Parathyroid adenoma (tissue), 2 donors: Measurements from ENCODE around the gene LAMA4.

Experiments
- H2AFZ ChIP-seq: fragments of 300-600 bp; sonication (generic); one replicate; pipeline ENCODE4 v1.7.0; 2017; ENCODE audit warnings: antibody characterized with exemption, mild to moderate bottlenecking
- H3K27ac ChIP-seq: fragments of 300-600 bp; sonication (generic); one replicate; pipeline ENCODE4 v1.7.0; 2017
- H3K27me3 ChIP-seq: fragments of 300-600 bp; sonication (generic); one replicate; pipeline ENCODE4 v1.7.0; 2017; ENCODE audit warnings: low read length; ENCODE audit not compliant: control insufficient read depth, insufficient read depth
- H3K36me3 ChIP-seq: fragments of 300-600 bp; sonication (generic); one replicate; pipeline ENCODE4 v1.7.0; 2017; ENCODE audit warnings: low read length; ENCODE audit not compliant: control insufficient read depth, insufficient read depth
- H3K4me1 ChIP-seq: fragments of 300-600 bp; sonication (generic); one replicate; pipeline ENCODE4 v1.7.0; 2017; ENCODE audit warnings: control low read depth
- H3K4me2 ChIP-seq: fragments of 300-600 bp; sonication (generic); one replicate; pipeline ENCODE4 v1.7.0; 2017; ENCODE audit warnings: low read length
- H3K4me3 ChIP-seq: fragments of 300-600 bp; sonication (generic); one replicate; pipeline ENCODE4 v1.7.0; 2017; ENCODE audit warnings: low read depth, low read length
- H3K79me2 ChIP-seq: fragments of 300-600 bp; sonication (generic); one replicate; pipeline ENCODE4 v1.7.0; 2017; ENCODE audit warnings: control low read depth
- H3K9ac ChIP-seq: fragments of 300-600 bp; sonication (generic); one replicate; pipeline ENCODE4 v1.7.0; 2017; ENCODE audit warnings: mild to moderate bottlenecking
- H3K9me3 ChIP-seq: fragments of 300-600 bp; sonication (generic); one replicate; pipeline ENCODE4 v1.7.0; 2017; ENCODE audit warnings: low read length; ENCODE audit not compliant: control insufficient read depth
- CTCF ChIP-seq: fragments of 300-600 bp; sonication (generic); IDR thresholded peaks from one replicate; pipeline ENCODE4 v1.7.0; 2017; ENCODE audit warnings: antibody characterized with exemption, mild to moderate bottlenecking
- donor health status: primary hyperparathyroidism.

LAMA4 gene

GRCh38 chr6:112252571-112253497, 1.5 kb downstream of the LAMA4 start:
- Histone ChIP-seq H3K4me3 (peak overlapping the region; percentile 70), H3K36me3 (no peaks in the 10 kb centered on the region), H3K27ac (peak overlapping the region; percentile 4), H3K27me3 (no peaks in the 10 kb centered on the region), H2AFZ (peak overlapping the region; percentile 64), H3K79me2 (no peaks in the 10 kb centered on the region), H3K9ac (no peak overlapping the region), H3K9me3 (no peaks in the 10 kb centered on the region), H3K4me1 (no peaks in the 10 kb centered on the region), H3K4me2 (peak overlapping the region; percentile 62)
- no peak for TF ChIP-seq CTCF

- Histone ChIP-seq H3K4me2 (peak overlapping the region; percentile 32), H3K9ac (no peak overlapping the region), H3K27ac (no peak overlapping the region), H3K27me3 (no peaks in the 10 kb centered on the region), H2AFZ (no peak overlapping the region), H3K4me3 (peak overlapping the region; percentile 30), H3K9me3 (no peaks in the 10 kb centered on the region), H3K4me1 (no peaks in the 10 kb centered on the region), H3K79me2 (no peaks in the 10 kb centered on the region), H3K36me3 (no peaks in the 10 kb centered on the region)
- no peak for TF ChIP-seq CTCF
Observed at GRCh38 chr6:112251171-112251875, 3.0 kb downstream of the LAMA4 start.

- H3K4me2 ChIP-seq: no peak overlapping the region
- H3K9ac ChIP-seq: no peak overlapping the region
- no peaks in the 10 kb centered on the region for H3K36me3 ChIP-seq
- no peaks in the 10 kb centered on the region for H3K9me3 ChIP-seq
- H2AFZ ChIP-seq: no peak overlapping the region
- no peaks in the 10 kb centered on the region for H3K27me3 ChIP-seq
- H3K27ac ChIP-seq: no peak overlapping the region
- no peaks in the 10 kb centered on the region for H3K79me2 ChIP-seq
- no peak overlapping the region for H3K4me3 ChIP-seq
- no peaks in the 10 kb centered on the region for H3K4me1 ChIP-seq
- no peak for TF ChIP-seq CTCF
Observed at GRCh38 chr6:112249489-112249888, 4.9 kb downstream of the LAMA4 start.

GRCh38 chr6:112247275-112247674, 7.1 kb downstream of the LAMA4 start:
- Histone ChIP-seq H3K4me3 (no peak overlapping the region), H3K36me3 (no peaks in the 10 kb centered on the region), H3K27me3 (no peaks in the 10 kb centered on the region), H3K27ac (peak overlapping the region; percentile 3), H3K9me3 (no peaks in the 10 kb centered on the region), H3K4me2 (no peak overlapping the region), H3K9ac (no peak overlapping the region), H2AFZ (no peak overlapping the region), H3K79me2 (no peaks in the 10 kb centered on the region), H3K4me1 (no peaks in the 10 kb centered on the region)
- TF ChIP-seq CTCF: no peak
